Mesodermal cell (in vitro differentiated cells): ENCODE results near the gene CEP170B.

ENCODE experiments used
- H3K27ac ChIP-seq: 2 replicates; pipeline ENCODE4 v1.7.0; 2013; ENCODE audit warnings: mild to moderate bottlenecking, low read depth, low read length, moderate library complexity; ENCODE audit not compliant: severe bottlenecking
- H3K36me3 ChIP-seq: 2 replicates; pipeline ENCODE4 v1.7.1; 2013; ENCODE audit warnings: mild to moderate bottlenecking, low read length, moderate library complexity; ENCODE audit not compliant: control insufficient read depth, insufficient read depth
- H3K4me1 ChIP-seq: one replicate; pipeline ENCODE4 v1.7.1; 2013; ENCODE audit warnings: mild to moderate bottlenecking, low read length; ENCODE audit not compliant: insufficient read depth, control insufficient read depth, poor library complexity, severe bottlenecking
- H3K4me3 ChIP-seq: 2 replicates; pipeline ENCODE4 v1.7.0; 2013; ENCODE audit warnings: low read length, control low read depth, mild to moderate bottlenecking; ENCODE audit not compliant: insufficient read depth, poor library complexity, severe bottlenecking; ENCODE audit errors: extremely low read depth
- H3K9me3 ChIP-seq: 2 replicates; pipeline ENCODE4 v1.7.1; 2013; ENCODE audit warnings: mild to moderate bottlenecking, low read length, moderate library complexity; ENCODE audit not compliant: control insufficient read depth
- WGBS, 2 experiments: methylation state at CpG; one replicate each; pipeline ENCODE4 v1.1.5; 2013; ENCODE audit warnings: missing lambda C conversion rate in 2 of 2; ENCODE audit not compliant: insufficient coverage in 2 of 2; 5-methylcytosine and 5-hydroxymethylcytosine counted together

The CEP170B gene

DNA sequence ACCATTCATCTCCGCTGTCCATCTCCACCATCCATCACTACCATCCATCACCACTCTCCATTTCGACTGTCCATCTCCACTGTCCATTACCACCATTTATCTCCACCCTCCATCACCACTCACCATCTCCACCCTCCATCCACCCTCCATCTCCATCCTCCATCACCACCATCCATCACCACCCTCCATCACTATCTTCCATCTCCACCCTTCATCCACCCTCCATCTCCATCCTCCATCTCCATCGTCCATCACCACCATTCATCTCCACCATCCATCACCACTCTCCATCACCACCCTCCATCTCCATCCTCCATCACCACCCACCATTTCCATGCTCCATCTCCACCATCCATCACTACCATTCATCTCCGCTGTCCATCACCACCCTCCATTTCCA, 5.2 kb upstream of the CEP170B start:
- 93% methylated on average over 4 of the region's 4 CpGs for WGBS, 2 experiments
- Histone ChIP-seq H3K27ac (no peak overlapping the region), H3K36me3 (no peaks in the 10 kb centered on the region), H3K9me3 (no peaks in the 10 kb centered on the region), H3K4me1 (no peaks in the 10 kb centered on the region), H3K4me3 (no peak overlapping the region)

GRCh38 chr14:104860414-104860813, 4.7 kb upstream of the CEP170B start:
- no peak overlapping the region for H3K27ac ChIP-seq
- H3K36me3 ChIP-seq: no peaks in the 10 kb centered on the region
- H3K4me3 ChIP-seq: no peak overlapping the region
- H3K4me1 ChIP-seq: no peaks in the 10 kb centered on the region
- no peaks in the 10 kb centered on the region for H3K9me3 ChIP-seq

- WGBS, 2 experiments: 87 to 95% methylated on average over 6 to 11 of the region's 13 CpGs
- H3K4me3 ChIP-seq: no peak overlapping the region
- H3K9me3 ChIP-seq: no peaks in the 10 kb centered on the region
- H3K36me3 ChIP-seq: no peaks in the 10 kb centered on the region
- peaks cover 10% of the 10 kb centered on the region for H3K4me1 ChIP-seq
- no peak overlapping the region for H3K27ac ChIP-seq
Observed at GRCh38 chr14:104863131-104863862, 1.8 kb upstream of the CEP170B start.

DNA sequence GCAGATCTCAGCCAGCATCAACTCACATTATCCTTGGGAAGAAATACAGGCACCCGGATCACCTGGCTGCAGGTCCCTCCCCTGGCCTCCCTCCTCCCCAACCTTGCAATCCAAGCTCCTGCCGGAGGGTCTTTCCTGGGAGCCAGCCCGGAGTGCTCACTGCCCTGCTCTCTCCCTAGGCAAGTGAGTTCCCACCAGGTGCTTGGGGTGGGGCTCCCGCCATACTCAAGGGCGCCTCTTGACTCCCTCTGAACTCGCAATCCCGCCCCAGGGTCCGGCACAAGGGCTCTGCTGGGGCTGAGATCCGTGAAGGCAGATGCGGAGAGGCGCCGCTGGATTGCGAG, 1.2 kb upstream of the CEP170B start:
- H3K4me3 ChIP-seq: no peak overlapping the region
- no peaks in the 10 kb centered on the region for H3K36me3 ChIP-seq
- no peak overlapping the region for H3K27ac ChIP-seq
- WGBS, 2 experiments: 5 to 8% methylated on average over 10 to 13 of the region's 13 CpGs
- H3K9me3 ChIP-seq: no peaks in the 10 kb centered on the region
- H3K4me1 ChIP-seq: peaks cover 10% of the 10 kb centered on the region

DNA sequence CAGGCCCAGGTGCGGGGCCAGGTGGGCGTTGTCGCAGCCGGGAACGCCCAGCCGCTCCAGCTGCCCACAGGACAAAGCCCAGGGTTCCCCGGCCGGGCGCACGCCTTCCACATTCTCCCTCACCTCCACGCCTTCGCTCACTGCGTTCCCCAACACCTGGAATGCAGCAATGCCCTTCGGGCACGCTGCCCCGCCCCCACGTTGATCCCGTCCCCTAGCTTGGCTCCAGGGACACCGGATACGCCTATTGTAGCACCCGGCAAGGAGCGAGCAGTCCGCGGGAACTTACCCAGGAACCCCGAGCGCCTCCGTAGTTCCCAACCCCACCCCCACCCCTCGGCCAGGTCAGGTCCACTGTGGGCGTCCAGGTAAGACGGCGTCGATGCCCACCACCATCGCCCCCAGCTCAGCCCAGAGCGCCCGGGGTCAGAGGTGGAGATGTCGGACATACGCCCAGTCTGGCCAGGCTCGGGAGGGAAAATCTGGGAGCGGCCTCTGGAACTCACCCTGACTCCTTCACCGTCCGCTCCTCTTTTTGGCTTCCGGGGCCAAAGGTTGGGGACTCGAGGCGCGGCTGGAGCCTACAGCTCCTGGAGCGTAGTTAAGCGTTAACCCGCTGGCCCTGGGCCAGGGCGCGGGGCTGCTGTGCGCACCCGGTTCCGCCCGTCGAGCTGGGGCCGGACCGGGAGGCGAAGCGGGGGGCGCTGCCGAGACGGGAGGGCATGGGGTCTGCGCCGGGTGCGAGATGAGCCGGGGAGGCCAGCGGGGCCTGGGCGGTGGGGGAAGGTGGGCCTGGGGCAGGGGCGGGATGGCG, 594 bp upstream of the CEP170B start:
- Histone ChIP-seq H3K4me3 (peak overlapping the region; percentile 46), H3K36me3 (no peaks in the 10 kb centered on the region), H3K9me3 (no peaks in the 10 kb centered on the region), H3K27ac (no peak overlapping the region), H3K4me1 (peaks cover 10% of the 10 kb centered on the region)
- 2% methylated on average over 35 to 57 of the region's 70 CpGs for WGBS, 2 experiments

DNA sequence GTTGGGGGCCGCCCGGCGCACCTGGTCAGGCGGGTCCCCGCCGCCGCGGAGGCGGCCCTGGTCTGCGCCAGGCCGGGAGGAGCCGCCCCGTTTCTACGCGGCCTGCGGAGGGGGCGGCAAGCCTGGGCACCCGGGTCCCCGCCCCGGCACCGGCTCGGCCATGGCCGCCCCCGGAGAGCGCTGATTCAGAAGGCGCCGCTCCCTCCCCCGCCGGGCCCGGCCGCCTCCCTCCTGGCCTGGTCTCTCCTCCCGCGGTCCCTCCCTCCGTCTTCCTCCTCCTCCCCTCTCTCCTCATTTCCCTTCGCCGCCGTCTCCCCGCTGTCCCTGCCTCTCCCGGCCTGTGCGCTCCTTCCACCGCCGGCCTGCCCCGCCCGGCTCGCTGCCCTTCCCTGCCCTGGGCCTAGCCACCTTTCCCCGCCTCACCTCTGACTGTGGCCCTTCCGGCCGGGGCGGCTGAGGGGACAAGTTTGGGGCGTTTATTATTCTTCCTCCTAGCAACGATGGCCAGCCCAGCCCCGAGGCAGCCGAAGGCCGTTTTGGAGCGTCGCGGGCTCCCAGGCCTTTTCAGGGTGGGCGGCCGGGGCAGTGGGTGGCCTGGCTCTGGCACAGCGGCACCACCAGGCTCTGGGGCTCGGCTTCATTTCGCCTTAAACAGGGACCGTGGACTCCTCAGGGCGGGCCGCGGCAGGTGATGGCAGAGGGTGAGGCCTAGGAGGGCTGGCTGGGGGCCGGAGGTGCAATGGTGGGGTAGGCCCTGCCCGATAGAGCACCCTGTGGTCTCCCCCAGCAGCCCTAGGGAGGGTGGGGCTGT, 768 bp downstream of the CEP170B start:
- peaks cover 10% of the 10 kb centered on the region for H3K4me1 ChIP-seq
- H3K9me3 ChIP-seq: no peaks in the 10 kb centered on the region
- H3K27ac ChIP-seq: no peak overlapping the region
- peak overlapping the region; percentile 66 for H3K4me3 ChIP-seq
- 4% methylated on average over 54 to 60 of the region's 68 CpGs for WGBS, 2 experiments
- no peaks in the 10 kb centered on the region for H3K36me3 ChIP-seq

- Histone ChIP-seq H3K36me3 (no peaks in the 10 kb centered on the region), H3K9me3 (no peaks in the 10 kb centered on the region), H3K27ac (no peak overlapping the region), H3K4me3 (peak overlapping the region; percentile 66), H3K4me1 (peaks cover 10% of the 10 kb centered on the region)
- WGBS, 2 experiments: 87 to 93% methylated on average over 11 of the region's 12 CpGs
Observed at GRCh38 chr14:104866451-104867370, 1.6 kb downstream of the CEP170B start.

DNA sequence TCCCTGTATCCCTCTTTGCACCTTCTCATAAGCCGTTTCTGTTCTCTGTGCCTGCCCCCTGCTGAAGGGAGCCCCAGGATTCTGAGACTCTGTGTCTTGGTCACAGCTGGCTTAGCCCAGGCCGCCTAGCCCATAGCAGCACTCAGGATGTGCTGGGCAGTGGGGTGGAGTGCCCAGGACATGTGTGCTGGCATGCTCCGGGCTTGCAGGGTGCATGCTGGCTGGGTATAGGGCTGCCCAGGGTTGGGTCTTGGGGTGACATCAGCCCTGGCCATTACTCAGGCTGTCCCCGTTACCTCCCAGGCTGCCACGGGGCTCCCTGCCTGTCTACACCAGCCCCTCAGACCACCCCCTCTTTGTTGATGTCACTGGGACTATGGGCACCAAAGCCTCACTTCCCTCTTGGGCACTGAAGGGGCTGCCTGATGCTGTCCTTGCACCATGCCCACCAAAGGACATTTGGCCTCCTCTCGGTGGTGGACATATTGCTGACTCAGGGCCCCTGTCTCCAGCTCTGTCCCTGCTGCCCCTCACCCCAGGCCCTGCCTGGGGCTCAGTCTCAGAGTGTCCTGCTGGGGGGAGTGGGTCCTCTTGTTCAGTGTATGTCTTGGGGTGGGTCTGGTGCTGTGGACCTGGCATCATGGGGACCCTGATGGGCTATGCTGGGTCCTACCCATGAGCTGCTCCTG, 2.4 kb downstream of the CEP170B start:
- Histone ChIP-seq H3K9me3 (no peaks in the 10 kb centered on the region), H3K4me1 (peaks cover 10% of the 10 kb centered on the region), H3K36me3 (no peaks in the 10 kb centered on the region), H3K27ac (no peak overlapping the region), H3K4me3 (no peak overlapping the region)
- WGBS, 2 experiments: 90 to 93% methylated on average over 5 to 6 of the region's 6 CpGs

GRCh38 chr14:104868060-104868740, 3.1 kb downstream of the CEP170B start:
- WGBS, 2 experiments: 89% methylated on average over 18 to 20 of the region's 23 CpGs
- H3K4me3 ChIP-seq: no peak overlapping the region
- peaks cover 10% of the 10 kb centered on the region for H3K4me1 ChIP-seq
- no peaks in the 10 kb centered on the region for H3K9me3 ChIP-seq
- H3K36me3 ChIP-seq: no peaks in the 10 kb centered on the region
- no peak overlapping the region for H3K27ac ChIP-seq
